Measurements from ENCODE around the gene FGFR2.

FGFR2 gene

DNA sequence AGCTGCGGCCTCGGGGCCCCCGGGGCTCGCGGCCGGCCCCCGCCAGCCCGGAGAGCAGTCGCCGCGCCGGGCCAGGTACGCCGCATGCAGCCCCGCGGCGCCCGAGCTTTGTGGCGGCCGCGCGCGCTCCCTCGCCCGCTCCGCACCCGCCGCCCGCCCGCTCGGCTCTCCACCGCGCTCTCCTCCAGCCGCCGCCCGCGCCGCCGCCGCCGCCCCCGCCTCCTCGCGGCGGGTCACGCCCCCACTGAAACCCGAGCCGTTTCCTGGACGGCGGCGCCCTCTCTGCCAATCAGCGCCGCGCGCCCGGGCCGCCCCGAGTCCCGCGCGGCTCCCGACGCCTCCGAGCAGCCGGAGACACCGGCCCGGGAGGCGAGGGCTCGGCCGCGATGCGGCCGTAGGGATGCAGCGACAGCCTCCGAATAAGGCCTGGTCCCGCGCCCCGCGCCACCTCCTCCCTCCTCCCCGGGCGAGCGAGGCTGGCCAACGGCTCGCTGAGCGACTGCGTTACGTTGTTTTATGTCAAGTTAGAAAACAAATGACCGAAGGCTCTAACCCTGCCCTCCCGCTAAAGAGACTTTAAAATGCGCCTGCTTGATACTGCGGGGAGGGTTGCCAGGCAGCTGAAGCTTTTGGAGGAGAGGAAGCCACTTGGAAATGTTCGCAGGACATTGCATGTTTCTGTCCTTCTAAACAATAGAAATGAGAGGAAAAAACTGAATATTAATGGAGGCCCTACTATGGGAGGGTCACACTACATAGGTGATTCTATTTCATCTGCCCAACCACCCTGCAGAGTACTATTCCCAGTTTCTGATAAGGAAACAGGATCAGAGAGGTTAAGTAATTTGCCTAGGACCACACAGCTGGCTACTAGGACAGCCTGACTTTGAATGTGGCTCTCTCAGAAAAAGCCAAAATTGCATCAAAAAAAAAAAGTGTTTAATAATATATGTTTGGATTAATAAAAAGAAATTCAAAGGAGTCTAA is at the start of gene FGFR2:
TSS of gene FGFR2 (minus strand) at position 182 of the 987 bp plus-strand sequence. CDS start 4,627 bp downstream, outside the sequence.
- TF ChIP-seq, protein P1, sequence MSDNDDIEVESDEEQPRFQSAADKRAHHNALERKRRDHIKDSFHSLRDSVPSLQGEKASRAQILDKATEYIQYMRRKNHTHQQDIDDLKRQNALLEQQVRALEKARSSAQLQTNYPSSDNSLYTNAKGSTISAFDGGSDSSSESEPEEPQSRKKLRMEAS (IDR thresholded peaks at IDR 0.05): peak; percentile 82
- TF ChIP-seq YY1 (IDR thresholded peaks at IDR 0.05; ENCODE audit: low read depth) (0 out of 2 replicates have a peak, but pooled peaks have one; percentile 45), EP300 (IDR thresholded peaks at IDR 0.05; ENCODE audit: borderline replicate concordance) (peak; percentile 40; the same call in 1 of the 2 replicates), EGR1 (IDR thresholded peaks at IDR 0.05) (peak; percentile 94), TAF1 (IDR thresholded peaks at IDR 0.05; ENCODE audit: low read depth) (peak; percentile 39; the same call in 1 of the 2 replicates), TEAD4 (IDR thresholded peaks at IDR 0.05) (no peak)

GRCh38 chr10:121647401-121647800 is 49.2 kb upstream of the FGFR2 start:
- TF ChIP-seq EGR1 (IDR thresholded peaks at IDR 0.05): no peak
- TF ChIP-seq ZBTB7A (IDR thresholded peaks at IDR 0.05; ENCODE audit: low read depth): no peak
- no peak for TF ChIP-seq CREB1 (IDR thresholded peaks at IDR 0.05; ENCODE audit: low read depth)
- TF ChIP-seq CEBPB (IDR thresholded peaks at IDR 0.05): no peak
- no peak for TF ChIP-seq TAF1 (IDR thresholded peaks at IDR 0.05; ENCODE audit: low read depth)
- TF ChIP-seq FOXM1 (IDR thresholded peaks at IDR 0.05; ENCODE audit: borderline replicate concordance, low read depth): no peak
- TF ChIP-seq TCF12 (IDR thresholded peaks at IDR 0.05; ENCODE audit: low read depth): no peak
- TF ChIP-seq NFIC (IDR thresholded peaks at IDR 0.05): no peak
- TF ChIP-seq, protein P1 (IDR thresholded peaks at IDR 0.05): no peak
- no peak for TF ChIP-seq YY1 (IDR thresholded peaks at IDR 0.05; ENCODE audit: low read depth)
- no peak for TF ChIP-seq REST (IDR thresholded peaks at IDR 0.05; ENCODE audit: low read depth)
- no peak for TF ChIP-seq TEAD4 (IDR thresholded peaks at IDR 0.05)
- no peak for TF ChIP-seq RAD21 (IDR thresholded peaks at IDR 0.05; ENCODE audit: low read depth)
- TF ChIP-seq, protein P2, sequence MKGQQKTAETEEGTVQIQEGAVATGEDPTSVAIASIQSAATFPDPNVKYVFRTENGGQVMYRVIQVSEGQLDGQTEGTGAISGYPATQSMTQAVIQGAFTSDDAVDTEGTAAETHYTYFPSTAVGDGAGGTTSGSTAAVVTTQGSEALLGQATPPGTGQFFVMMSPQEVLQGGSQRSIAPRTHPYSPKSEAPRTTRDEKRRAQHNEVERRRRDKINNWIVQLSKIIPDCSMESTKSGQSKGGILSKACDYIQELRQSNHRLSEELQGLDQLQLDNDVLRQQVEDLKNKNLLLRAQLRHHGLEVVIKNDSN (IDR thresholded peaks at IDR 0.05): no peak
- TF ChIP-seq EP300 (IDR thresholded peaks at IDR 0.05; ENCODE audit: borderline replicate concordance): no peak

- TF ChIP-seq FOXM1 (IDR thresholded peaks at IDR 0.05; ENCODE audit: borderline replicate concordance, low read depth) (no peak), RAD21 (IDR thresholded peaks at IDR 0.05; ENCODE audit: low read depth) (no peak), YY1 (IDR thresholded peaks at IDR 0.05; ENCODE audit: low read depth) (no peak)
These were observed 47.5 kb upstream of the FGFR2 start for GRCh38 chr10:121645696-121646095.

GRCh38 chr10:121644501-121644900 is 46.3 kb upstream of the FGFR2 start:
- TF ChIP-seq CREB1 (IDR thresholded peaks at IDR 0.05; ENCODE audit: low read depth) (no peak), FOXM1 (IDR thresholded peaks at IDR 0.05; ENCODE audit: borderline replicate concordance, low read depth) (no peak), REST (IDR thresholded peaks at IDR 0.05; ENCODE audit: low read depth) (no peak), TCF12 (IDR thresholded peaks at IDR 0.05; ENCODE audit: low read depth) (no peak), ZBTB7A (IDR thresholded peaks at IDR 0.05; ENCODE audit: low read depth) (no peak), TAF1 (IDR thresholded peaks at IDR 0.05; ENCODE audit: low read depth) (no peak), EP300 (IDR thresholded peaks at IDR 0.05; ENCODE audit: borderline replicate concordance) (no peak), CEBPB (IDR thresholded peaks at IDR 0.05) (no peak), NFIC (IDR thresholded peaks at IDR 0.05) (no peak; the same call in 1 of the 2 replicates), EGR1 (IDR thresholded peaks at IDR 0.05) (no peak), TEAD4 (IDR thresholded peaks at IDR 0.05) (no peak)
- TF ChIP-seq, protein P2 (IDR thresholded peaks at IDR 0.05): no peak

- TF ChIP-seq, protein P1 (IDR thresholded peaks at IDR 0.05): no peak
- no peak for TF ChIP-seq TAF1 (IDR thresholded peaks at IDR 0.05; ENCODE audit: low read depth)
- no peak for TF ChIP-seq EGR1 (IDR thresholded peaks at IDR 0.05)
- TF ChIP-seq, protein P2 (IDR thresholded peaks at IDR 0.05): no peak
- TF ChIP-seq FOXM1 (IDR thresholded peaks at IDR 0.05; ENCODE audit: borderline replicate concordance, low read depth): no peak
- no peak for TF ChIP-seq NFIC (IDR thresholded peaks at IDR 0.05)
- no peak for TF ChIP-seq YY1 (IDR thresholded peaks at IDR 0.05; ENCODE audit: low read depth)
- no peak for TF ChIP-seq TCF12 (IDR thresholded peaks at IDR 0.05; ENCODE audit: low read depth)
- TF ChIP-seq TEAD4 (IDR thresholded peaks at IDR 0.05): no peak
- no peak for TF ChIP-seq CEBPB (IDR thresholded peaks at IDR 0.05)
- TF ChIP-seq CREB1 (IDR thresholded peaks at IDR 0.05; ENCODE audit: low read depth): no peak
- no peak for TF ChIP-seq RAD21 (IDR thresholded peaks at IDR 0.05; ENCODE audit: low read depth)
These were observed 42.0 kb upstream of the FGFR2 start for GRCh38 chr10:121640266-121640665.

Measured in Ishikawa (cell line).